Activated CD4-positive, alpha-beta T cell treated with anti-CD3 and anti-CD28 coated beads, Interleukin-2, Interleukin-6, amounts not matched to agents 100 ng/mL and 50 ng/mL, durations not matched to agents 16 hours and 8 hours (primary cell): Measurements from ENCODE around the gene NELL1.
"Not testable (repeated sequence)": the region's sequence is repeated elsewhere in the genome, so short reads cannot be mapped to it uniquely, and the experiment has no call there.

Experiments used
- DNase-seq: peaks from one replicate; pipeline ENCODE4 v3.0.0-alpha.2; 2020

Gene NELL1

DNA sequence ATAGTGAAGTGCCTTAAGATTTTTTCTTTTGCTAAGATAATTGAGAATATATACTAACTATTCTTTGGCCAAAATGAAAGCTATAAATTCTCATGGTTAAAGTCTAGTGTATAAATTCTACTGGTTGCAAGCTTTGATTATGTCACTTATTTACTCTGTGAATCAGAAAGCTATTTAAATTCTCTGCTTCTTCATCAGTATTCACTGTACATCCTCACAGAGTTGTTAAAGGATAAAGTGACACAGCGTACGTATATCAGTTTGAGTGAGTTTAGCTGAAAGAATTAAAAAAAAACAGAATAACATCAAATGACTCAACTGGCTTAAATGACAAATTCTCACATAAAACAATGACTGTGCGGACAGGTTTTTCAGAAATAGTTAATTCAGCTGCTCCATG, 453.1 kb downstream of the NELL1 start:
- DNase-seq = no peak

DNA sequence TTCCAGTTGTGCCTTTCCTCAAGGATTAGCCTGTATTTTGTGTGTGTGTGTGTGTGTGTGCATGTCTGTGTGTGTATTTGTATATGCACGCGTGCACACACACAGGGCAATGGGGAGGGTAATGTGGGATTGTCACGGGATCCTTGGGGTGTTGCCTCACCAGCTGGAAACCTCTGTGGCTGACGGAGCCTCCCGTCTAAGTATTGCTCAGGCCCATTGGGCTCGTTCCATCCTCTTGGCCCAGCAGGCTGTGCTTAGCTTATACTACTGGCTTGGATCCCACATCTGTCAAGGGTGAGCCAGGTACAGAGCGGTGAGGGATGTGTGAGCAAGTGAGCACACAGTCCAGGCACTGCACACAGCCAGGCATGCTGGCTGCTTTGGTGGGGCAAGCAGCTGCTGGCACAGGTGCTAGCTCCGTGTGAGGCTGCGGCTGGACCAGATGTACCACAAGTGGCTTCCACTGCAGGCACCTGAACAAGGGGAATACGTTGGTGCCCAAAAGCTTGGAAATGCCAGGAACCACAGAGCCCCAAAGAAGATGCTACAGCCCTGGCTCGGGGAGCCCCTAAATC, 462.8 kb downstream of the NELL1 start:
- no peak for DNase-seq

DNA sequence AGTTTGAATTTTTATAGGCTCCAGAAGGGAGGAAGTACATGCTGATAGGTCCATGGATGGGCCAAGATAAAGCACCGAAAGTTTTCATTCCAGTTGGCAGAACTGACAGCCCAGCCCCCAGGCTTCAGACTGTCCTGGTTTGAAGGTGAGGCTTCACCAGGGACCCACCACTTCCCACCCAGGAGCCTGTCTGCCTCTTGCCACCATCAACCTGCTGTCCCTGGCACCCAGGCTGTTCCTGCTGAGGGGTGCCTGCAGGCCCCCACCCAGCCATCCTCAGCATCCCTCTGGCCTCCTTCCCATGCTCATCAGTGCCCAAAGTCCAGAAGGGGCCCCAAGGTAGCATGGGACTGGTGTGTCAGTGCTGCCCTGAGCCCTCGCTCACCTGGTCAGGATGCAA, 463.9 kb downstream of the NELL1 start:
- no peak for DNase-seq

DNA sequence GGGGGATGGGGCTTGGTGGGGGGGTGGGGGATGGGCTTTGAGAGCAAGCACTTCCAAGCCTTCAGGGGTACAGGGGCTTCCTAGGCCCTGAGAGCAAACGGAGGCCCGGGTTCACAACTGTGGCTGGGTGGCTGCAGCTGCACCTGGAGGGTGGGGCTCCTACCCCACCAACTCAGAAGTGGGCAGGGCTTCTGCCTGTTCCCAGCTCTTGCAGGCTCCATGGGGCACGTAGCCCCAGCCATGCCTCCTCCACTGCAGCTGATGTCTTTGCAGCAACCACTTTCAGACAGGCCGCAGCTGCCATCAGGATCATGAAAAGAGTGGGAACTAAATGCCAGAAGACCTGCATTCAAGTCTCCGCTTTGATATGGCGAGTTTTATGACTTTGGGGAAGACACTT, 464.3 kb downstream of the NELL1 start:
- no peak for DNase-seq

DNA sequence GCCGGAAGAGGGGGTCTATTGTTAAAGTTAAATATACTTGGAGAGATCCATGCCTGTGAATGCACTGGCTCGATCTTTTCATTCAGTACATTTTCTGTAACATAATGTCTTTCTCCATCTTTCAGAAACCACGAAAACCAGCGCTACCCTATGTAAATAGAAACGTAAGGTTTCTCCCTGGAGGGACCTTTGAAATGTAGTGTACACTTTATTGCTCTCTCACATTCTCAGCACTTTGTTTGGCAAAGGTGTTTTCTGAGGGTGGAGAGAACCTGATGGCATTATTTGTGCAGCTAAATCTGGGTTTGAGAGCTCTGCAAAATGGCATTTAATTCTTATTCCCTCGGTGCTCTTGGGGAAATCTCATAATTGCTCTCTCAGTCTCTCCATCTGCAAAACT, 468.4 kb downstream of the NELL1 start:
- no peak for DNase-seq

DNA sequence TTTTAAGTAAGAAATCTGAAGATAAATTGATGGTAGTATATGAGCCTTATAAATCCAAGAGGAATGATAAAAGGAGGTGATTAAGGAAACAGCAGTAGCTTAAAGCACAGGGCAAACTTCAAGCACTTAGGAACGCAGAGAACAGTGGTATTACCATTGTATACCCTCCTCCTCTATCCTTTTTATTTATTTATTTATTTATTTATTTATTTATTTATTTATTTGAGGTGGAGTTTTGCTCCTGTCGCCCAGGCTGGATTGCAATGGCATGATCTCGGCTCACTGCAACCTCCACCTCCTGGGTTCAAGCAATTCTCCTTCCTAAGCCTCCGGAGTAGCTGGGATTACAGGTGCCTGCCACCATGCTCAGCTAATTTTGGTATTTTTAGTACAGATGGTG, 472.2 kb downstream of the NELL1 start:
- not testable (repeated sequence) for DNase-seq

DNA sequence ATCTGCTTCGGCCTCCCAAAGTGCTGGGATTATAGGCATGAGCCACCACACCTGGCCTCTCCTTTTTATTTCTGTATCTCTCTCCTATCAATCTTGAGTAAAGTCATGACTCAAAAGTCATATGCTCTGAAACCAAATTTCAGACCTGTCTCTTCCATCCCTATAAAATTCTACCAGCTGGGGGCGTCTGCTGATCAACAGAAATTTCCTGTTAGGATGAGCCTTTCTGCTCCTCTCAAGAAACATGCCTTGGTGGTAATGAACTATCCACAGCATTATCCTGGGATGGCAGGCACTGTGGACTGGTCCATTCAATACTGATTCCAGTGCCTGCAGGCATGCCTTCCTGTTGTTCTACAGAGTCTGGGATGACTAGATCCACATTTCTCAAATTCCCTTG, 472.6 kb downstream of the NELL1 start:
- no peak for DNase-seq

DNA sequence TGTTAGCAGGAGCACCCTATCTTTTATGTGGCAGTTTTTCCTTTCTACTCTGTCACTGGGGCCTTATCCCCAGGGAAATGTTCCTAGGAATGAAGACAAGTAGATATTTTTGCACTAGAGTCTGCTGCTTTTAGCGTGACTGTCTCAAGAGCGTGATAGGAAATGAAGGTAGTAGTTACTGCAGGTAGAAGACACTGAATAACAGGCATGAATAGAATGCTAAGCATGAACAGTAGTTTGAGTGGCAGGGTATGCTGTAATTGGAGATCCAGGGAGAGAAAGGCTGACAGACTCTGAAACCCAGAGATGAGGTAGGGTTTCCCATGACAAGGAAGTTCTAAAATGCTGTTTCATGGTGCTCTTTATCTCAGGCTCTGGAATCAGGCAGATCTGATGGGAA, 475.1 kb downstream of the NELL1 start:
- no peak for DNase-seq

DNA sequence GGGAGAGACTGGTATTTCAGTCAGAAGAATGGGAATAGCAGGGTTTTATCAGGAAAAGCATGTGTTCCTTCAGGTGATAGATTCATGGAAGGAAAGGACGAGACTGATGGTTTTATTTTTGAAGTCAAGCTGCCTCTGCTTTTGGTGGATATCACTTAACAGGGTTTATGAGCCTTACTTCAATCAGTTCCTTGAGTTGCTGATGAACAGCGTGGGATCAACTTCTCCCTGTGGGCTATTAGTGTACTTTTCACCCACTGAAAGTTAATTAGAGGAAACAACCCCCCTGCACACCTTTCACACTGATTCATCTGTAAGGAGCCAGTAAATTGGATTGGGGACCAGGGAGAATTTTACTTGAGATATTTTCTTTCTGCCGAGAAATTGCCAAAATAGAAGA, 479.0 kb downstream of the NELL1 start:
- no peak for DNase-seq

DNA sequence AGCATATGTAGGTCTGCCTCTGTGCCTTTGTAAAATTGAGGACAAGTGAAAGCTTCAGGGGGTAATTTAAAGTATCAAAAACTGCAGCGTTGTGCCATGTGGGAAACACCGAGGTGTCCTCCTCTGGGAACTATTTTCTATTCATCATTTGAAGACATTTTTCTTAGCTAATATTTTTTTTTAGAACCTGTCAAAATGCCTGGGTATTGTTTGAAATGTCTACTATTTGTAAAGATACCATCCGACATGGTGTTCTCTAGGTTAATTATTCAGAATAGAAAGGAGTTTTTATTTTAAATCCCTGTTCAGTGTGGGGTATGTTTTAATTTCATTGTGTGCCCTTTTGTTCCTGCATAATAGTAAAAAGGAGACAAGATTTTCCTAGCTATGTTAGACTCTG, 490.8 kb downstream of the NELL1 start:
- no peak for DNase-seq

DNA sequence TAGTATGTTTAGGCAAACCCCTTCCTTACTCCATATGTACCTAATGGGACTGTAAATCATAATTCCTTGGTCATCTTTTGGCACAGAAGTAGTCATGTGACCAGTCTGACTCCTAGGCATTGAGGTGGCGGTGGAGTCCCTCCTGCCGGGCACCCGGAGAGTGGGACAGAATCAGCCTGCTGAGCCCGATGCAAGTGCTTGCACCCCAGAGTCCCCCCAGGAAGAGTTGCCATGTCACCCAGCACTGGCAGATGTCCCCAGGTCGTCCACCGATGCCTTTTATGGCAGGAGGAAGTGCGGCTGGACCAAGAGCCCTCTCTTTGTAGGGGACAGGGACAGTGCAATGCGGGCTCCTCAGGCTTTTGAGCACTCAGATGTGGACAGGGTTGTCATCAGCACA, 500.3 kb downstream of the NELL1 start:
- DNase-seq = no peak

DNA sequence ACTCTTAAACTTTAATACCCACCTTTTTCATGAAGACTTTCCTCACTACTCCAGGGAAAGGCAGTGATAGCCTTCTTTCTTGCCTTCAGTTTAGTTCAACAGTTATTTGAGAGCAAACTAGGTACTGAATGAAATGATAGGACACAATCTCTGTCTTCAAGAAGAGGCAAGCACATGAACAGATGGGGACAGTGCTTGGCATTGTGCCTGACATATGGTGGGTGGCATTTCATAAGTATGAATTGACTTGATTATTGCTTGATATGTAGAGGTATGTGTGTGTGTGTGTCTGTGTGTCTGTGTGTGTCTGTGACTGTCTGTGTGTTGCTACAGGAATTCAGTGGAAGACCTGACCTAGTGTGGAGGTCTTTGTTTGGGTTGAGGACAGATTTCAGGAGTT, 504.1 kb downstream of the NELL1 start:
- DNase-seq = no peak

DNA sequence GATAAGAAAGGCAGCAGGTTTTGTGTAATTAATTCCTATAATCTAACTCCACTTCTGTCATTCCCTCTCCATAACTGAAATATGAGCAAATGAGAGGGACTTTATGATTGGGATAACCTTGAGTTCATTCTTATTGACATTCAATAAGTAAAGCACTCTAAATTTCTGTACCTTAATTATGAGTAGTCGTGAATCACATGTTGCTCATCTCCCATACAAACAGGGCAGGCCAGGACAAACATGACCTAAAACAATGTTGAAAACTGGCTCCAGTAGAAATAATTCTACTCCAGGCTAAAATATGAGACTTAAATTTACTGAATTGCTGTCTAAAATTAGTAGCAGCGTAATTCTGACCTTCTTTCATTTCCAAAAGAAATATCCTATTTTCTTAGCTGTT, 505.4 kb downstream of the NELL1 start:
- DNase-seq = no peak

DNA sequence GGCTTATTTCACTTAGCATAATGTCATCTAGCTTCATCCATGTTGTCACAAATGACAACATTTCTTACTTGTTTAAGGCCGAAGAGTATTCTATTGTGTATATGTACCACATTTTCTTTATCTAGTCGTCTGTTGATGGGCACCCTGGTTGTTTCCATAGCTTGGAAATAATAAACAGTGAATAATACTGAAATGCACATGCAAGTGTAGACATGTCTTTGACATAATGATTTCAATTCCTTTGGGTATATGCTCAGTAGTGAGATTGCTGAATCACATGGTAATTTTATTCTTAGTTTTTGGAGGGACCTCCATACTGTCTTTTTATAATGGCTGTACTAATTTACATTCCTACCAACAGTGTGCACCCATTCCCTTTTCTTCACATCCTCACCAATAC, 508.0 kb downstream of the NELL1 start:
- DNase-seq = no peak

DNA sequence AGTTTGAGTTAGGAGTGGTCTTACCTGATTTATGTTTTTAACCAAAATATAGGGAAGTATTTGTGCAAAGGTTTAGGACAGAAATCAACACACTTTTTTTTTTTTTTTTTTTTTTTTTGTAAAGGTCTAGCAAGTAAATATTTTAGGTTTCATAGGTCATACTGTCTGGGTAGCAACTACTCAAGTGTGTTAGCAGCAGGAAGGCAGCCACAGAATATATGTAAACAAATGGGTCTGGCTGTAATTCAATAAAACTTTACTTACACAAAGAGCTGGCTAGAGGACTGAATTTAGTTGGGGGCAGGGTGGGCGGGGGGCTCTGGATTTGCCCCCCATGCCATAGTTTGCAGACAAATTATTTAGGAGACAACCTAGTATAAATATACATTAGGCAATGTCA, 510.4 kb downstream of the NELL1 start:
- DNase-seq = no peak

DNA sequence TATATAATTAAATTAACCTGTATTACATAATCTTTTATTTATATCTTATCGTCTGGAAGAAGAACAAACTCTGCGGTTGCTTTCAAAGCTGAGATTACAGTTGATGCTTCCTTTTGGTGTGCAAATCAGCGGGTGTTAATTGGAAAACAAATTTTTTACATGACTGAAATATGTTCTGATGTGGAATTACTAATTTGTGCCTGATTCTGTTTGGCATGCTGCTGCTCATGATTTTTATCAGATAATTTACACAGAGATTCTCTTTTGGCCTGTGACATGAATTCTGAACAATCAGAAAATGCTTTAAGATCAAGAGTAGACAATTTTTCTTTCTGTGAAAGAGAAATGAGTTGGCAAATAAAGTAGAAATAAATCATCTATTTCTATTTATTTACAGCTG, 510.8 kb downstream of the NELL1 start:
- no peak for DNase-seq

DNA sequence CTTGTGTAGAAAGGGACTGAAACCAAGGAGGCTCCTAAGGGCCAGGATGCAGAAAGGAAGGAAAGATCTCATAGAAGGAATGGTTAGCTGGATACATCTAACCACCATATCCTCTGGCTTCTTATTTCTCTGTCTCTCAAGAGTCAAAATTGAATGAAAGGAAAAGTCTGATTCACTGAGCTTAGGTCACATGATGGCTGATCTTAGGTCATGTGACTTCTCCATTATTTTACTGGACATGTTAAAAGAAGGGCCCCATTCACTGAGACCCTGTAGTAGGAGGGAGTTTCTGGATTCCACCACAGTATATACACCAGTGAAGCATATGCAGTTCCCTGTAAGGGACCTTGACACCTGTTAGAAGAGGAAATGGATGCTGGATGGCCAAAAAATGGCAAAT, 516.6 kb downstream of the NELL1 start:
- no peak for DNase-seq

DNA sequence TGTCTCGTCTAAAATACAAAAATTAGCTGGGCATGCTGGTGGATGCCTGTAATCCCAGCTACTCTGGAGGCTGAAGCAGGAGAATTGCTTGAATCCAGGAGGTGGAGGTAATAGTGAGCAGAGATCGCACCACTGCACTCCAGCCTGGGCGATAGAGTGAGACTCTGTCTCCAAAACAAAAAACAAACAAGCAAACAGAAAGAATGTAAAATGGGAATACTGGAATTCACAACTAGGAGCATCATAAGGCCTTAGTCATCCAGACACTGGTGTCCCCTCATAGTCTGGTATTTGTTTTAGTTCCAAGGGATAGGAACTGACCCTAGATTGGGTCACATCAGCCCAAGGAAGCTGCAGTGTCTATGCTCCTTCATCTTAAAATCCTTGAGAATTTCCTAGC, 520.8 kb downstream of the NELL1 start:
- no peak for DNase-seq

DNA sequence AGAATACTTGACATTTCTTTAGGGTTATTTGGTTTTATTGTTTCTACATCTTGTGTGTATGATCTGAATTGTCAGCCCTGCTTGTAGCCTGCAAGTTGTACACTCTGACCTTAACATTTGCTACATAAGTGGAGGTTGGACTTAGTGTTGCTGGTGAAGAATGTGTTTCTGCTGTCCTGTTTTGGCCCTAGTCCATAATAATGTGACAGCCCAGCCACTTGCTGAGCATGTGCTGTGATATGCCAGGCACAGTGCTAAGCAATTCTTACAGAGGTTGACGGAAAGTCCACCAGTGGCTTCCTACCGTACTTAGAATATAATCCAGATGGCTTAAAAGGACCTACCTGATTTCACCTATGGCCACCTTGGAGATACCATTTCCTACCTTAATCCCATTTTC, 526.6 kb downstream of the NELL1 start:
- no peak for DNase-seq

DNA sequence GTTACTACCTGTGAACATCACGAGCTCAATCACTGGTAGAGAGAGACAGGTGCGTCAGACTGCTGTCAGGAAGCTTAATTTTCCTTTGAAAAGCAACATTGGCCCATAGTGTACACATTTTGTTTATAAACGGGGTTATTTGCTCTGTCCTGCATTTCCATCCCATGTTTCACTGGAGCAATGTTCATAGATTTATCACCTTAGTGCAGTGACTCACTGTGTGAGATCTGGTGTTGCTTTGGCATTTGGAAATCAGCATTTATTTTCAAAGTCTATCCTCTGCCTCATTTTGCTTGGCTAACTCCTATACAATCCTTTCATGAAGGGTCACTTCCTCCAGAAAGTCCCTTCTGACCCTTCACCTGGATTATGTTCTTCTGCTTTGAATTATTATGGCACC, 529.1 kb downstream of the NELL1 start:
- DNase-seq = no peak

DNA sequence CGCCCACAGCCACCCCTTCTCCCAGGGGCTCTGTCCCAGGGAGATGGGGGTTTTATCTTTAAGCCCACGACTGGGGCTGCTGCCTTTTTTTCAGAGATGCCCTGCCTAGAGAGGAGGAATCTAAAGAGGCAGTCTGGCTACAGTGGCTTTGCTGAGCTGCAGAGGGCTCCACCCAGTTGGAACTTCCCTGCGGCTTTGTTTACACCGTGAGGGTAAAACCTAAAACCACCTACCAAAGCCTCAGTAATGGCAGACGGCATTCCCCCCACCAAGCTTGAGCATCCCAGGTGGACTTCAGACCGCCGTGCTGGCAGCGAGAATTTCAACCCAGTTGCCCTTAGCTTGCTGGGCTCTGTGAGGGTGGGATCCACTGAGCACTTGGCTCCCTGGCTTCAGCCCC, 535.8 kb downstream of the NELL1 start:
- DNase-seq = no peak

DNA sequence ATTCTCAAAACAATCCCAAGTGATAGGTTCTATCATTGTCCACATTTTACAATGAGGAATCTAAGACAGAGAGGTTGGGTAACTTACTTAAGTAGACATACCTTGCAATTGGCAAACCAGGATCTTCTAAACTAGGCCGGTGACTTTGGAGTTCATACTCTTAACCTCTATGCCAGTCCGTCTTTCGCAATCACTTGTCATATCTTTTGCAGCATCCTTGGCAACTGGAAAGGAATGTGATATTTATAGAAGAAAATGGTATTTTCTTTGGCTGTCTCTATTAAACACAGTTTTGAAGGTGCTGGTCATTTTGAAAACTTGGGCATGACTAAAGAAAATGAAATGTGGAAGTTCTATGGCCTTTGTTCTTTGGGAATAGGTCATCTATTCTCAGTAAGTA, 556.5 kb downstream of the NELL1 start:
- no peak for DNase-seq

DNA sequence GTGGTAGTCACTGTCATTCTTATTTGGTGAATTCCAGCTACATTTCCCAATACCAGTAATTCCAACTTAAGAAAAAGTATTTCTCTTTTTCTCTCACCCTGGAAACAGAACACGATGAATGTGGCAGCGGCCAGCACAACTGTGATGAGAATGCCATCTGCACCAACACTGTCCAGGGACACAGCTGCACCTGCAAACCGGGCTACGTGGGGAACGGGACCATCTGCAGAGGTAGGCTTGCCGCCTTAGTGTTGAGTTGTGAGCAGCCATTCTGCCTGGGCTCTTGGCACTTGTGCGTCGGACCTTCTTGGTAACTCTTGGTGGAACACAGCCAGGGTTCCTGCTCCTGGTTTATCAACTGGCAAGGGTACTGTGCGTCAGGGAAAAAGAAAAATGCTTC, 559.8 kb downstream of the NELL1 start:
- DNase-seq = no peak

DNA sequence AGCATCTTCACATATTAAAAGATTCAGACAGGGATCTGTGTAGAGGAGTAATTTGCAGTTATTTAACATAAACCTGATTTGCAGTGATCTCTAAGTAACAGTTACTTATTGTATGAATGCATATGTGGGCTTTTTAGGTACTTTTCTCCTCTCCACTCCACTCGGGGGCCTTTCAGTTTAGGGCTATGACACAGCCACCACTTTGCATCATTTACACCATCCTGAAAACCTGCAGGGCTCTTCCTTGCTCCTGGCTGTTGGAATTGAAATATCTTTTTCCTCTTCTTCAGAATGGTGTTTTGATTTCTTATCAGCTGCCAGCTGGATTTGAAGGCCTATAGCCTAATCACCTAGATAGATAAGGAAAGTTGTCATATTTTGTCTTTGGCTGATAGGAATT, 580.8 kb downstream of the NELL1 start:
- no peak for DNase-seq

DNA sequence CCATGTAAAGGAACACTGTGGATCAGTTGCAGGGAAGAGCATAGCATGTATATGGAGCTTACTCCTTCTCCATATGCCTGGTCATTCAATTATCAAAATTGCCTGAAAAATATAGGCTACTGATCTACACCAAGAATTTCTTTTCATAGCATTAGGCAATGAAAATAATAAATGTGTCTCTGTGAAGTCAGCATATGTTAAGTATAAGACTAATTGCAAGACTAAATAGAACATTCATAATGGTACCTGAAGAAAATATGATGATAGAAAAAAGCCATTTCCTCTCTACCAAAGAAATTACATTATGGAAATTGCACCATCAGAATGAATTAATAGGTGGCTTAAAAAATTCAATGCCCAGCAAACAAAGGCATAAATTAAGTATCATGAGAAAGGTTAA, 584.7 kb downstream of the NELL1 start:
- DNase-seq = no peak

DNA sequence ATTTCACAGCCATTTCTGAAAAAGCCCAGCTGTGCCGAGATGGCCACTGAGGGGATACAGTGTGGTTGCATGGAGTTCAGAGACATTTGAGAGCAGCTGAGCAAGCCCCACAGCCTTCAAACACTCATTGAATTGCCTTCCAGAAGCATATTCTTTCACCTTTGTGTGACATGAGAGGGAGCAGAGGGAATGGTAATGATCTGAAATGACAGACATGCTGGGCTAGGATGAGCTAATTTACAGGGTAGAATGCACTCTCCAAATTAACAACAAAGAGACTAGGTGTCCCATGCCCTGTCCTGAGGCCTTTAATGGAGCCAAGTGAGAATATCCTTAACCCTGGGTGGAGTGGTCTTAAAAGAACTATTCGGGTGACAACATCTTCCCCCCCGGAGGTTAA, 585.4 kb downstream of the NELL1 start:
- no peak for DNase-seq
